Endothelial cell of umbilical vein (primary cell): ENCODE data around the gene GATAD1. TPM values are rescaled to one million over a fixed set of nuclear protein-coding genes. Genes with fewer than 3 reads are reported as not detected.
"Not testable (repeated sequence)": the region's sequence is repeated elsewhere in the genome, so short reads cannot be mapped to it uniquely, and the experiment has no call there.

Experiments
- BruUV-seq: library from RNA; stranded (reverse); fragments of 400-500 nt; replicated peaks from 2 replicates; lab custom pipeline; 2021; lab: Mats Ljungman, UMichigan
- CTCF ChIA-PET: fragments of 300-600, 350-600 bp; sonication (Branson Sonifier 250); formaldehyde crosslinking; loops from one replicate; lab custom pipeline; 2021; ENCODE audit warnings: antibody characterized with exemption, inconsistent platforms; lab: Charles Lee
- POLR2A ChIA-PET: fragments of 300-600, 350-600 bp; sonication (Branson Sonifier 250); formaldehyde crosslinking; loops from one replicate; lab custom pipeline; 2021; ENCODE audit warnings: antibody characterized with exemption, inconsistent platforms; lab: Charles Lee
- DNase-seq: peaks from one replicate; pipeline ENCODE4 v3.0.0-alpha.2; 2011; ENCODE audit warnings: low read depth, low spot score
- FAIRE-seq: peaks from 2 replicates; lab custom pipeline; 2011; peaks lifted over from hg19 to GRCh38; lab: Jason Lieb, UNC
- H2AFZ ChIP-seq: 2 replicates; pipeline ENCODE4 v1.6.0; 2012; ENCODE audit warnings: low read depth, low read length, control low read depth, inconsistent platforms
- H3K27ac ChIP-seq: 2 replicates; pipeline ENCODE4 v1.5.1; 2011; ENCODE audit warnings: low read depth, mild to moderate bottlenecking, control low read depth, low read length, moderate library complexity; ENCODE audit not compliant: insufficient read depth
- H3K27me3 ChIP-seq, 2 experiments: 2 replicates each; pipeline versions ENCODE4 v1.6.0 to v1.6.1; 2011; ENCODE audit warnings: low read length in 2 of 2, mixed read lengths in 1 of 2; ENCODE audit not compliant: control insufficient read depth in 2 of 2, insufficient read depth in 2 of 2
- H3K36me3 ChIP-seq, 2 experiments: 2 replicates in 1 of 2; 3 replicates in 1 of 2; pipeline ENCODE4 v1.5.1; 2011; ENCODE audit warnings: low read length in 2 of 2, mild to moderate bottlenecking in 1 of 2, moderate library complexity in 1 of 2; ENCODE audit not compliant: control insufficient read depth in 2 of 2, insufficient read depth in 2 of 2; ENCODE audit errors: extremely low read depth in 1 of 2
- H3K4me1 ChIP-seq: 3 replicates; pipeline ENCODE4 v1.5.1; 2011; ENCODE audit warnings: mild to moderate bottlenecking, low read length; ENCODE audit not compliant: control insufficient read depth, insufficient read depth; ENCODE audit errors: extremely low read depth
- H3K4me2 ChIP-seq: 2 replicates; pipeline ENCODE4 v1.6.1; 2011; ENCODE audit warnings: low read length, control low read depth, mixed read lengths; ENCODE audit not compliant: insufficient read depth
- H3K4me3 ChIP-seq, 3 experiments: fragments of 200-600 bp in 1 of 3; sonication (generic), shearing (Covaris generic) in 1 of 3; replicated peaks in 1 of 3; 2 replicates each; pipeline ENCODE4 v1.5.1; 2011 to 2016; ENCODE audit warnings: control low read depth in 3 of 3, low read length in 3 of 3, mild to moderate bottlenecking in 2 of 3, inconsistent platforms in 1 of 3, low read depth in 1 of 3, moderate library complexity in 1 of 3; ENCODE audit not compliant: insufficient read depth in 1 of 3
- H3K79me2 ChIP-seq: 2 replicates; pipeline ENCODE4 v1.6.0; 2012; ENCODE audit warnings: low read length, inconsistent platforms; ENCODE audit not compliant: control insufficient read depth, insufficient read depth
- H3K9ac ChIP-seq: replicated peaks from 2 replicates; pipeline ENCODE3; 2011; ENCODE audit warnings: low read length, control low read depth; ENCODE audit not compliant: insufficient read depth; ENCODE audit errors: extremely low read depth
- H3K9me1 ChIP-seq: replicated peaks from 3 replicates; pipeline ENCODE4 v1.6.0; 2011; ENCODE audit warnings: mild to moderate bottlenecking, low read length; ENCODE audit not compliant: control insufficient read depth, insufficient read depth; ENCODE audit errors: extremely low read depth
- H3K9me3 ChIP-seq: replicated peaks from 2 replicates; pipeline ENCODE4 v1.5.1; 2012; ENCODE audit warnings: low read length, inconsistent platforms; ENCODE audit not compliant: control insufficient read depth, insufficient read depth
- H4K20me1 ChIP-seq: replicated peaks from 2 replicates; pipeline ENCODE3; 2011; ENCODE audit warnings: mild to moderate bottlenecking, low read length; ENCODE audit not compliant: control insufficient read depth, insufficient read depth; ENCODE audit errors: extremely low read depth
- EZH2 ChIP-seq: IDR thresholded peaks from 2 replicates; pipeline ENCODE4 v1.6.1; 2012; ENCODE audit warnings: borderline replicate concordance, low read depth, mild to moderate bottlenecking, moderate library complexity, low read length, inconsistent platforms; ENCODE audit not compliant: severe bottlenecking
- GATA2 ChIP-seq: IDR thresholded peaks from 2 replicates; pipeline ENCODE4 v1.7.0; 2011; ENCODE audit warnings: low read depth, mild to moderate bottlenecking, moderate library complexity, mixed read lengths, low read length; ENCODE audit not compliant: insufficient read length, insufficient read depth
- JUN ChIP-seq: IDR thresholded peaks from 2 replicates; pipeline ENCODE4 v1.6.1; 2011; ENCODE audit warnings: borderline replicate concordance, low read depth; ENCODE audit not compliant: insufficient read length, insufficient read depth
- MYC ChIP-seq: IDR thresholded peaks from one replicate; pipeline ENCODE4 v1.6.1; 2011; ENCODE audit warnings: mild to moderate bottlenecking, low read depth, low read length
- POLR2A ChIP-seq: IDR thresholded peaks from 2 replicates; pipeline ENCODE4 v1.6.1; 2012; ENCODE audit warnings: low read depth, mild to moderate bottlenecking, control low read depth, low read length
- POLR2AphosphoS5 ChIP-seq: IDR thresholded peaks from 2 replicates; pipeline ENCODE4 v1.6.1; 2012; ENCODE audit warnings: low read depth, mild to moderate bottlenecking, control low read depth, low read length, moderate library complexity; ENCODE audit not compliant: insufficient read depth
- dilution Hi-C: fragments of 300-500 bp; cut with MboI; formaldehyde crosslinking; loops from one replicate; pipeline ENCODE4 v1.15.0; 2019; ENCODE audit warnings: low sequenced_read_pairs; ENCODE audit not compliant: extremely low pct_ligation_motif_present
- intact Hi-C: fragments of 100-400 bp; cut with micrococcal nuclease; formaldehyde crosslinking; loops from one replicate; pipeline ENCODE4 v1.10.0; 2022
- polyA plus RNA-seq, 4 experiments: library from polyadenylated mRNA; depleted of rRNA in 3 of 4; stranded (reverse) in 3 of 4; unstranded in 1 of 4; fragments of >200 nt; gene quantifications; 2 replicates each; pipeline versions ENCODE4 v1.2.1 to v1.2.3, GENCODE V29; 2011 to 2012; ENCODE audit warnings: missing spikeins in 1 of 4
- total RNA-seq: library from RNA; stranded (reverse); gene quantifications from 2 replicates; pipeline ENCODE4 v1.2.3, GENCODE V29; 2021
- TF ChIP-seq, protein P1 (sequence below): IDR thresholded peaks from 2 replicates; pipeline ENCODE4 v1.6.1; 2011; ENCODE audit not compliant: insufficient read depth, insufficient read length

Gene GATAD1
- total and polyA plus RNA-seq, 2 donors (not counting 3 experiments of a cell fraction or from before 2014, with no cell fraction given), result 13.7 to 28.9 TPM

DNA sequence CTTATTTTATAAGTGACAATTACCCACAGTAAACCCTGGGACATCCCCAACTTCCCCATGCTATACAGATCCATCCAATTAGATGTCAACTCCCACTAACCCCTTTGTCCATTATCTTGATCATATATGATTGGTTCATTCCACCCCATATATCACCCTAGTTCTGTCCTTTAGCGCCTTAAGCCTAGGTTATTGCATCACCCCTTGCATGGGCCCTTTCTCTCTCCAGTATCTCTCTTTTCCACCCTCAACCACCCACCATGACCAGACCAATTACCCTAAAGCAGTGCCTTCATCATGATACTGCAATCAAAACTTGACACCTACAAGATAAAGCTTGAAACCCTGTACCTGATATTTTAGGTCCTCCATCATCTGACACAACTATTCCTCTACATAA, 37.9 kb upstream of the GATAD1 start:
- CTCF ChIA-PET, result interaction anchor here (1.4 kb wide), 1 partner anchor 15 kb away, joined by 6 read pairs; no protein-coding TSS in a partner anchor
- POLR2A ChIA-PET, result no interaction called here
- dilution Hi-C loops (no loop called here), intact Hi-C loops (no loop called here)
- no peaks in the 10 kb centered on the region for H3K9me1 ChIP-seq
- H3K9me3 ChIP-seq, result no peaks in the 10 kb centered on the region
- FAIRE-seq (no peak), DNase-seq (no peak)
- no peaks in the 10 kb centered on the region for H3K4me1 ChIP-seq
- no peak overlapping the region for H3K27ac ChIP-seq
- TF ChIP-seq EZH2 (no peak), JUN (no peak), MYC (no peak), GATA2 (no peak), POLR2A (no peak), POLR2AphosphoS5 (no peak)
- TF ChIP-seq, protein P1, sequence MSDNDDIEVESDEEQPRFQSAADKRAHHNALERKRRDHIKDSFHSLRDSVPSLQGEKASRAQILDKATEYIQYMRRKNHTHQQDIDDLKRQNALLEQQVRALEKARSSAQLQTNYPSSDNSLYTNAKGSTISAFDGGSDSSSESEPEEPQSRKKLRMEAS, result no peak
- H3K4me3 ChIP-seq, result no peak overlapping the region
- H3K36me3 ChIP-seq, result no peaks in the 10 kb centered on the region
- H2AFZ ChIP-seq, result no peak overlapping the region
- H3K79me2 ChIP-seq, result no peaks in the 10 kb centered on the region
- no TSS peak for BruUV-seq
- H3K27me3 ChIP-seq, result peaks cover 7% of the 10 kb centered on the region in 2 experiments
- H3K9ac ChIP-seq, result no peak overlapping the region
- no peak overlapping the region for H3K4me2 ChIP-seq
- no peaks in the 10 kb centered on the region for H4K20me1 ChIP-seq

DNA sequence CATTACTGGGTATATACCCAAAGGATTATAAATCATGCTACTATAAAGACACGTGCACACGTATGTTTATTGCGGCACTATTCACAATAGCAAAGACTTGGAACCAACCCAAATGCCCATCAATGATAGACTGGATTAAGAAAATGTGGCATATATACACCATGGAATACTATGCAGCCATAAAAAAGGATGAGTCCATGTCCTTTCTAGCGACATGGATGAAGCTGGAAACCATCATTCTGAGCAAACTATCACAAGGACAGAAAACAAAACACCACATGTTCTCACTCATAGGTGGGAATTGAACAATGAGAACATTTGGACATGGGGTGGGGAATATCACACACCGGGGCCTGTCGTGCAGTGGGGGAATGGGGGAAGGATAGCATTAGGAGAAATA, 37.1 kb upstream of the GATAD1 start:
- POLR2A ChIA-PET, dilution Hi-C loops: not testable (repeated sequence)
- CTCF ChIA-PET, result interaction anchor here (3.1 to 4.4 kb wide), 2 partner anchors 14 to 38 kb away, joined by 14 to 32 read pairs; partner anchors contain the start of gene GATAD1

More for the DNA sequence above, 37.1 kb upstream of the GATAD1 start:
- H3K4me3 ChIP-seq, DNase-seq, H3K9ac ChIP-seq, intact Hi-C loops, H3K79me2 ChIP-seq, H3K4me2 ChIP-seq, H3K27ac ChIP-seq, H3K9me1 ChIP-seq, H3K36me3 ChIP-seq, FAIRE-seq, H2AFZ ChIP-seq, H3K9me3 ChIP-seq, H3K4me1 ChIP-seq, H4K20me1 ChIP-seq, BruUV-seq: not testable (repeated sequence)
- peaks cover 7 to 10% of the 10 kb centered on the region in 2 experiments for H3K27me3 ChIP-seq
